ENCODE results near the gene RIPK4. TPM values are rescaled to one million over a fixed set of nuclear protein-coding genes. Genes with fewer than 3 reads are reported as not detected.
"Not testable (repeated sequence)": the region's sequence is repeated elsewhere in the genome, so short reads cannot be mapped to it uniquely, and the experiment has no call there.

RIPK4 gene
- total and polyA plus RNA-seq, 7 experiments from 2014 or later = 0.24 to 2.2 (median 0.41) TPM; not detected in 1

- peaks cover 0 to 39% (median 9%) of the 10 kb centered on the region in 3 experiments for H3K36me3 ChIP-seq (ENCODE audit: control insufficient read depth in 2 of 3, insufficient read depth in 3 of 3, low read length in 3 of 3)
- POLR2A ChIA-PET = no interaction called here
- H3K27ac Mint-ChIP-seq = no peak overlapping the region
- no peak overlapping the region for H3K4me3 Mint-ChIP-seq
- H3K36me3 Mint-ChIP-seq = peaks cover 2 to 19% (median 16%) of the 10 kb centered on the region in 5 donors
- no peaks in the 10 kb centered on the region for H3K4me1 ChIP-seq (ENCODE audit: control insufficient read depth in 2 of 2, insufficient read depth in 2 of 2, low read length in 2 of 2)
- no peak overlapping the region for H3K4me3 ChIP-seq (ENCODE audit: low read length)
- intact Hi-C loops (cut with micrococcal nuclease) = no loop called here
- ATAC-seq (no peak), DNase-seq (no peak)
- H3K9me3 ChIP-seq (ENCODE audit: control insufficient read depth in 2 of 3, low read length in 3 of 3) = no peaks in the 10 kb centered on the region
- CTCF ChIA-PET = no interaction called here
- peaks cover 5 to 24% (median 13%) of the 10 kb centered on the region in 11 donors for H3K9me3 Mint-ChIP-seq
- no peak overlapping the region for H3K27ac ChIP-seq (ENCODE audit: low read depth, low read length)
- H3K4me1 Mint-ChIP-seq = no peaks in the 10 kb centered on the region
- no peaks in the 10 kb centered on the region for H3K27me3 ChIP-seq (ENCODE audit: control insufficient read depth in 2 of 2, insufficient read depth in 2 of 2, low read length in 2 of 2)
- H3K27me3 Mint-ChIP-seq = peaks cover 0 to 19% (median 0%) of the 10 kb centered on the region in 5 donors
Measured at GRCh38 chr21:41796476-41797080, 29.7 kb upstream of the RIPK4 start.

- intact Hi-C loops (cut with micrococcal nuclease) = no loop called here
- Histone ChIP-seq H3K27me3 (ENCODE audit: control insufficient read depth in 2 of 2, insufficient read depth in 2 of 2, low read length in 2 of 2) (no peaks in the 10 kb centered on the region), H3K4me3 (ENCODE audit: low read length) (no peak overlapping the region), H3K9me3 (ENCODE audit: control insufficient read depth in 2 of 3, low read length in 3 of 3) (no peaks in the 10 kb centered on the region), H3K36me3 (ENCODE audit: control insufficient read depth in 2 of 3, insufficient read depth in 3 of 3, low read length in 3 of 3) (peaks cover 0 to 30% (median 5%) of the 10 kb centered on the region in 3 experiments), H3K27ac (ENCODE audit: low read depth, low read length) (no peak overlapping the region), H3K4me1 (ENCODE audit: control insufficient read depth in 2 of 2, insufficient read depth in 2 of 2, low read length in 2 of 2) (no peaks in the 10 kb centered on the region)
- Mint-ChIP-seq H3K9me3 (peaks cover 5 to 29% (median 14%) of the 10 kb centered on the region in 11 donors), H3K27me3 (peaks cover 0 to 19% (median 4%) of the 10 kb centered on the region in 5 donors), H3K4me3 (no peak overlapping the region), H3K36me3 (peaks cover 3 to 23% (median 13%) of the 10 kb centered on the region in 5 donors), H3K27ac (no peak overlapping the region), H3K4me1 (no peaks in the 10 kb centered on the region)
- CTCF ChIA-PET = no interaction called here
- ATAC-seq = no peak
- no peak for DNase-seq
- POLR2A ChIA-PET = no interaction called here
Measured at GRCh38 chr21:41795726-41796125, 28.9 kb upstream of the RIPK4 start.

GRCh38 chr21:41794600-41794999 lies 27.7 kb upstream of the RIPK4 start:
- ChIA-PET POLR2A (no interaction called here), CTCF (no interaction called here)
- Mint-ChIP-seq H3K27me3 (peaks cover 0 to 25% (median 4%) of the 10 kb centered on the region in 5 donors), H3K4me1 (no peaks in the 10 kb centered on the region), H3K36me3 (peaks cover 3 to 23% (median 4%) of the 10 kb centered on the region in 5 donors), H3K4me3 (no peak overlapping the region), H3K9me3 (peaks cover 5 to 35% (median 16%) of the 10 kb centered on the region in 11 donors), H3K27ac (no peak overlapping the region)
- no peaks in the 10 kb centered on the region for H3K27me3 ChIP-seq (ENCODE audit: control insufficient read depth in 2 of 2, insufficient read depth in 2 of 2, low read length in 2 of 2)
- H3K4me3 ChIP-seq (ENCODE audit: low read length) = no peak overlapping the region
- no peak for DNase-seq
- H3K36me3 ChIP-seq (ENCODE audit: control insufficient read depth in 2 of 3, insufficient read depth in 3 of 3, low read length in 3 of 3) = peaks cover 0 to 20% (median 2%) of the 10 kb centered on the region in 3 experiments
- no peak for ATAC-seq
- intact Hi-C loops (cut with micrococcal nuclease) = no loop called here
- H3K27ac ChIP-seq (ENCODE audit: low read depth, low read length) = no peak overlapping the region
- no peaks in the 10 kb centered on the region for H3K9me3 ChIP-seq (ENCODE audit: control insufficient read depth in 2 of 3, low read length in 3 of 3)
- H3K4me1 ChIP-seq (ENCODE audit: control insufficient read depth in 2 of 2, insufficient read depth in 2 of 2, low read length in 2 of 2) = no peaks in the 10 kb centered on the region

- H3K36me3 ChIP-seq (ENCODE audit: control insufficient read depth in 2 of 3, insufficient read depth in 3 of 3, low read length in 3 of 3) = peaks cover 0 to 5% (median 0%) of the 10 kb centered on the region in 3 experiments
- peaks cover 5 to 36% (median 16%) of the 10 kb centered on the region in 11 donors for H3K9me3 Mint-ChIP-seq
- H3K4me3 ChIP-seq (ENCODE audit: low read length) = no peak overlapping the region
- POLR2A ChIA-PET = no interaction called here
- H3K36me3 Mint-ChIP-seq = peaks cover under 1 to 20% (median 4%) of the 10 kb centered on the region in 5 donors
- peaks cover 4 to 40% (median 9%) of the 10 kb centered on the region in 5 donors for H3K27me3 Mint-ChIP-seq
- no peaks in the 10 kb centered on the region for H3K4me1 Mint-ChIP-seq
- H3K4me3 Mint-ChIP-seq = no peak overlapping the region
- DNase-seq (no peak), ATAC-seq (no peak)
- no peak overlapping the region for H3K27ac ChIP-seq (ENCODE audit: low read depth, low read length)
- H3K4me1 ChIP-seq (ENCODE audit: control insufficient read depth in 2 of 2, insufficient read depth in 2 of 2, low read length in 2 of 2) = no peaks in the 10 kb centered on the region
- intact Hi-C loops (cut with micrococcal nuclease) = no loop called here
- H3K27ac Mint-ChIP-seq = no peak overlapping the region
- no peaks in the 10 kb centered on the region for H3K27me3 ChIP-seq (ENCODE audit: control insufficient read depth in 2 of 2, insufficient read depth in 2 of 2, low read length in 2 of 2)
- H3K9me3 ChIP-seq (ENCODE audit: control insufficient read depth in 2 of 3, low read length in 3 of 3) = no peaks in the 10 kb centered on the region
- CTCF ChIA-PET = no interaction called here
Measured at GRCh38 chr21:41792711-41793110, 25.9 kb upstream of the RIPK4 start.

- peaks cover 34 to 55% (median 45%) of the 10 kb centered on the region in 5 donors for H3K27me3 Mint-ChIP-seq
- no peak for DNase-seq
- no peak overlapping the region for H3K27ac Mint-ChIP-seq
- H3K36me3 Mint-ChIP-seq = peaks cover 0 to 7% (median 2%) of the 10 kb centered on the region in 5 donors
- ChIA-PET POLR2A (interaction anchor here (0.6 kb wide), 1 partner anchor 255 kb away, joined by 4 read pairs; no protein-coding TSS in a partner anchor), CTCF (no interaction called here)
- H3K27me3 ChIP-seq (ENCODE audit: control insufficient read depth in 2 of 2, insufficient read depth in 2 of 2, low read length in 2 of 2) = peaks cover 4 to 11% of the 10 kb centered on the region in 2 donors
- no peaks in the 10 kb centered on the region for H3K36me3 ChIP-seq (ENCODE audit: control insufficient read depth in 2 of 3, insufficient read depth in 3 of 3, low read length in 3 of 3)
- no peak overlapping the region for H3K4me3 ChIP-seq (ENCODE audit: low read length)
- peaks cover 0 to 12% (median 3%) of the 10 kb centered on the region in 11 donors for H3K9me3 Mint-ChIP-seq
- no peaks in the 10 kb centered on the region for H3K9me3 ChIP-seq (ENCODE audit: control insufficient read depth in 2 of 3, low read length in 3 of 3)
- H3K4me1 ChIP-seq (ENCODE audit: control insufficient read depth in 2 of 2, insufficient read depth in 2 of 2, low read length in 2 of 2) = no peaks in the 10 kb centered on the region
- H3K4me3 Mint-ChIP-seq = no peak overlapping the region
- peaks cover 0 to 11% (median 8%) of the 10 kb centered on the region in 7 donors for H3K4me1 Mint-ChIP-seq
- H3K27ac ChIP-seq (ENCODE audit: low read depth, low read length) = no peak overlapping the region
- intact Hi-C loops (cut with micrococcal nuclease) = no loop called here
- no peak for ATAC-seq
Measured at GRCh38 chr21:41786509-41786987, 19.7 kb upstream of the RIPK4 start.

- H3K36me3 Mint-ChIP-seq; H3K9me3 Mint-ChIP-seq; H3K9me3 ChIP-seq (ENCODE audit: control insufficient read depth in 2 of 3, low read length in 3 of 3); H3K27ac ChIP-seq (ENCODE audit: low read depth, low read length); H3K4me1 ChIP-seq (ENCODE audit: control insufficient read depth in 2 of 2, insufficient read depth in 2 of 2, low read length in 2 of 2); ATAC-seq; H3K4me3 Mint-ChIP-seq; H3K27ac Mint-ChIP-seq; DNase-seq; intact Hi-C loops (cut with micrococcal nuclease); POLR2A ChIA-PET; H3K4me3 ChIP-seq (ENCODE audit: low read length); H3K36me3 ChIP-seq (ENCODE audit: control insufficient read depth in 2 of 3, insufficient read depth in 3 of 3, low read length in 3 of 3): not testable (repeated sequence)
- H3K4me1 Mint-ChIP-seq = peaks cover 0 to 11% (median 8%) of the 10 kb centered on the region in 7 donors
- peaks cover 42 to 61% (median 48%) of the 10 kb centered on the region in 5 donors for H3K27me3 Mint-ChIP-seq
- peaks cover 4 to 15% of the 10 kb centered on the region in 2 donors for H3K27me3 ChIP-seq (ENCODE audit: control insufficient read depth in 2 of 2, insufficient read depth in 2 of 2, low read length in 2 of 2)
- CTCF ChIA-PET = interaction anchor here (0.7 kb wide), 2 partner anchors 205 to 1304 kb away, joined by 3 read pairs; no protein-coding TSS in a partner anchor
Measured at GRCh38 chr21:41785262-41785661, 18.4 kb upstream of the RIPK4 start.
